HUDEP-2 (cell line): Measurements from ENCODE around the gene TNPO1.
A peak's percentile ranks its signal among the peaks of the same experiment; 100 is the strongest.
"Not testable (repeated sequence)": the region's sequence is repeated elsewhere in the genome, so short reads cannot be mapped to it uniquely, and the experiment has no call there.

Source experiments
- DNase-seq, 76 experiments: peaks; one replicate each; lab custom pipeline; 2025; ENCODE audit not compliant: unreplicated experiment in 76 of 76; lab: John Stamatoyannopoulos, UW

The TNPO1 gene

GRCh38 chr5:72816284-72817075, at the start of gene TNPO1:
Gene TNPO1 (plus strand): TSS chr5:72816661. CDS start chr5:72816738, 77 bp downstream.
- DNase-seq, result peak in 74 of 76 experiments; percentile 16 to 88 (median 74)

DNA sequence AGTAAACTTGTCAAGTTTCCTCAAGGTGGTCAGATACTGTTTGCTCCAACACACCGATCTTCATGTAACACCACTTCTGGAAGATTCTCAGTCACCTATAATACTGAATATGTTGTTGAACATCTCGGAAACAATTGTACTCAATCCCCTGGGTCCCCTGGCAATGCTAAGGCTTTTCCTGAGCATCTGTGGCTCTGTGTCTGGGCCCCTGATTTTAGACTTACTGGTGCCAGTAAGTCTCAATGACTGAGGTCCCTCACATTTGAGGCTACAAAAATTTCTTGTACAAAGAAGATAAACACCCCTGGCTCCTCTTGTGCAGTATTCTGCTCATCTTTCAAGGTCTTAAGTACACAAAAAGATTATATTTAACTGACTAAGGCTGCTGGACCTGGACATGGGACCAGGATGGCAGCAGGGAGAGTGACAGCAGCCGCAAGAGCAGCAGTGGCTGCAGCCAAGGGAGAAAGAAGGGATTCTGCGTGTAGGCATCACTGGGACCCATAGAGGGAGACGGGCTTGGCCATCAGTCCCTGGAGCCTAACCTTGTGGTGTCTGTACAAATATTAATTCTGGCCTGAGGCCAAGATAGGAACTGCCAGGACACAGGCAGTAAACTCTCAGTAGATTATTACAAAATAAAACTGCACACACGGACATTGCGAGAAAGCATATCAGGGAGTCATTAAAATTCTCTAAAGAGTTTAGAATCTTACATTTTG, 49.0 kb upstream of the TNPO1 start:
- DNase-seq, result no peak

- no peak for DNase-seq
Observed at GRCh38 chr5:72770266-72770665, 46.2 kb upstream of the TNPO1 start.

GRCh38 chr5:72776684-72777083, 39.8 kb upstream of the TNPO1 start:
- DNase-seq, result no peak

DNA sequence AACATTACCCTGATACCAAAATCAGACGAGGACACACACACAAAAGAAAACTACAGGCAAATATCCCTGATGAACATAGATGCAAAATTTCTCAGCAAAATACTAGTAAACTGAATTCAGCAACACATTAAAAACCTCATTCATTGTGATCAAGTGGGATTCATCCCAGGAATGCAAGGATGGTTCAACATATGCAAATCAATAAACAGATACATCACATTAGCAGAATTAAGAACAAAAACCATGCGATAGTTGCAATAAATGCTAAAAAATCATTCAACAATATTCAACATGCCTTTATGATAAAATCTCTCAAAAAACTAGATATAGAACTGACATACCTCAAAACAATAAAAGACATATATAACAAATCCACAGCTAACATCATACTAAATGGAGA, 36.9 kb upstream of the TNPO1 start:
- no peak for DNase-seq

- no peak for DNase-seq
Observed at GRCh38 chr5:72783354-72783753, 33.1 kb upstream of the TNPO1 start.

- no peak for DNase-seq
Observed at GRCh38 chr5:72784129-72784528, 32.3 kb upstream of the TNPO1 start.

- DNase-seq, result no peak
Observed at GRCh38 chr5:72785801-72786200, 30.7 kb upstream of the TNPO1 start.

DNA sequence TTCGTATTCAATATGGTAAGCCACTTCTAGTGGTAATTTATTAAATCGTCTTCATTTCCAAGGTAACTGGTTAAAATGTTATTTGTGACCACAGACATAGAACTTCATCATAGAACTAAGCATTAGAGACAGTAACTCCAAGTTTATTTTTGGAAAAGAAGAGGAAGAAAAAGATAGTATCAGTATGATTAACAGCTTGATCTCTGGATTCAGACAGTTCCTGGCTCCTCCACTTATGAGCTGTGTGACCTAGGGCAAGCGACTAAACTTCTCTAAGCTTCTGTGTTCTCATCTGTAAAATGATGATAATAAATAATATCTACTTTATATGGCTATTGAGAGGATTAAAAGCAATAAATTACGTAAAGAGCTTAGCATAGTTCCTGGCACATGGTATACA, 29.8 kb upstream of the TNPO1 start:
- no peak for DNase-seq

- no peak for DNase-seq
Observed at GRCh38 chr5:72788866-72789505, 27.5 kb upstream of the TNPO1 start.

GRCh38 chr5:72790186-72790585, 26.3 kb upstream of the TNPO1 start:
- DNase-seq, result no peak

- not testable (repeated sequence) for DNase-seq
Observed at GRCh38 chr5:72792662-72793061, 23.8 kb upstream of the TNPO1 start.

- DNase-seq, result no peak
Observed at GRCh38 chr5:72796001-72796400, 20.5 kb upstream of the TNPO1 start.

GRCh38 chr5:72799721-72800120, 16.7 kb upstream of the TNPO1 start:
- DNase-seq, result no peak

DNA sequence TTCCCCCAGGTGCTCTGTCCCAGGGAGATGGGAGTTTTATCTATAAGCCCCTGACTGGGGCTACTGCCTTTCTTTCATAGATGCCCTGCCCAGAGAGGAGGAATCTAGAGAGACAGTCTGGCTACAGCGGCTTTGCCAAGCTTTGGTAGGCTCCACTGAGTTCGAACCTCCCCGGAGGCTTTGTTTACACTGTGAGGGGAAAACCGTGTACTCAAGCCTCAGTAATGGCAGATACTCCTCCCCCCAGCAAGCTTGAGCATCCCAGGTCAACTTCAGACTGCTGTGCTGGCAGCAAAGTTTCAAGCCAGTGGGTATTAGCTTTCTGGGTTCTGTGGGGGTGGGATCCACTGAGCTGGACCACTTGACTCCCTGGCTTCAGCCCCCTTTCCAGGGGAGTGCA, 7.8 kb upstream of the TNPO1 start:
- DNase-seq, result not testable (repeated sequence)

DNA sequence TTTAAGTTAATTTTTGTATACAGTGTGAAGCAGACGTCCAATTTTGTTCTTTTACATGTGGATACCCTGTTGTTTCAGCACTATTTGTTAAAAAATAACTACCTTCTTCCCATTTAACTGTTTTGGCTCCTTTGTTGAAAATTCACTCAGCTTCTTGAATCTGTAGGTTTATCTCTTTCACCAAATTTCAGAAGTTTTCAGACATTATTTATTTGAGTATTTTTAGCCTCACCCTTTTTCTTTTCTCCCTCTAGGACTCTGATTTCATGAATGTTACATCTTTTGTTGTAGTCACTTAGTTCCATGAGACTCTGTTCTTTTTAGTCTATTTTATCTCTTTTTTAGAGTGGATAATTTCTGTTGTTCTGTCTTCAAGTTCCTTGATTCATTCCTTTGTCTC, 4.6 kb upstream of the TNPO1 start:
- DNase-seq, result no peak

- no peak for DNase-seq
Observed at GRCh38 chr5:72812488-72812887, 4.0 kb upstream of the TNPO1 start.

DNA sequence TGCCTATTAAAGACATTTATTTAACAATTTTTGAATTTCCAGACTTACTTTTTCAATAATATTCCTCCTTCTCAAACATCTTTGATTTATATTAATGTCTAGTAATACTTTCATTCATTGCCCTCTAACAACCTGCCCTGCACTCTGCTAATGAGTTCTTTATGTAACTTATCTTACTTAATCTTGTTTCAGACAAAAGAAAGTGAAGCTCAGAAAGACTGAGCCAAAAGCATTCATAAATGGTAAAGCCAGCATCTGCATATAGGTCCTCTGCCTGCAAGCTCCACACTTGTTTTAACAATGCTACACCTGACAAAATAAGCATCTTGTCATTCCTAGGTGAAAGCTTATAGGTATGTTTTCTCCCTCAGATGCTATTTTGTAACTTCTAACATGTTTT, 2.4 kb upstream of the TNPO1 start:
- DNase-seq, result no peak

GRCh38 chr5:72814864-72815263, 1.6 kb upstream of the TNPO1 start:
- no peak for DNase-seq

- peak in 9 of 76 experiments; percentile 15 to 49 (median 38) for DNase-seq
Observed at GRCh38 chr5:72815580-72816283, 729 bp upstream of the TNPO1 start.

DNA sequence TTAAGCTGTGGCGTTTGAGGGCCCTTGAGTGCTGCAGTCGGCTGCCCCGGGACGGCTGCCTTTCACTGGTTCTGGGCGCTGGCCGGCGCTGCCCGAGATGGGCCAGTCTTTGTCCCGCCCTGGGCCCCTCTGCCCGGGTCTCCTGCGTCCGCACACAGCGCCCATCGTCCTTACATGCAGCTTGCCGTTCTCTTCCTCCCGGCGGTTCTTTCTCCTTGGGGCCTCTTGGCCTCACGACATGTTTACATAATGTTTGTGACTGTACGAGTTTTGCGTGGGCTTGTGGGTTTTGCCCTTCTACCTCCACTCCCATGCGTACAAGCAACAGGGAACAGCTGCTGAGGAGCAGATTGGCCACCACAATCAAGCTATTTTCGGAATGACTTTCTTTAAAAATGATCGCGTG, 618 bp downstream of the TNPO1 start:
- peak in 16 of 76 experiments; percentile 8 to 50 (median 22) for DNase-seq
